Germinal center (tissue), 1 donor: ENCODE data around the gene ADAMTS6.

Experiments used
- DNase-seq: peaks from one replicate; pipeline ENCODE4 v3.0.0; 2012; ENCODE audit warnings: mixed read lengths, low spot score

ADAMTS6 gene

GRCh38 chr5:65103756-65104440, 377.8 kb downstream of the ADAMTS6 start:
- no peak for DNase-seq

GRCh38 chr5:65102976-65103711, 378.6 kb downstream of the ADAMTS6 start:
- DNase-seq, result peak; percentile 63

GRCh38 chr5:65102371-65102975, 379.2 kb downstream of the ADAMTS6 start:
- DNase-seq, result no peak

- no peak for DNase-seq
These were observed 380.1 kb downstream of the ADAMTS6 start for GRCh38 chr5:65101632-65102100.

GRCh38 chr5:65100911-65101631, 380.6 kb downstream of the ADAMTS6 start:
- peak; percentile 30 for DNase-seq
